KOPT-K1 (cell line): ENCODE results near the gene EML6.

Experiments used
- H3K27ac ChIP-seq: fragments of 200-600 bp; sonication (generic); 2 replicates; pipeline ENCODE4 v1.5.1; 2016; ENCODE audit warnings: antibody characterized with exemption, mild to moderate bottlenecking, low read depth, low read length; ENCODE audit not compliant: poor library complexity, severe bottlenecking
- H3K36me3 ChIP-seq: fragments of 200-600 bp; sonication (generic); 2 replicates; pipeline ENCODE4 v1.5.1; 2017; ENCODE audit warnings: antibody characterized with exemption, mild to moderate bottlenecking, low read length, moderate library complexity; ENCODE audit not compliant: insufficient read depth
- H3K9me3 ChIP-seq: fragments of 200-600 bp; sonication (generic); 2 replicates; pipeline ENCODE4 v1.5.1; 2017; ENCODE audit warnings: antibody characterized with exemption, low read length, mild to moderate bottlenecking; ENCODE audit not compliant: insufficient read depth, poor library complexity, severe bottlenecking

EML6 gene

GRCh38 chr2:54901224-54901986 lies 177.9 kb downstream of the EML6 start:
- no peaks in the 10 kb centered on the region for H3K9me3 ChIP-seq
- no peaks in the 10 kb centered on the region for H3K36me3 ChIP-seq
- no peak overlapping the region for H3K27ac ChIP-seq

- Histone ChIP-seq H3K9me3 (no peaks in the 10 kb centered on the region), H3K36me3 (no peaks in the 10 kb centered on the region), H3K27ac (no peak overlapping the region)
These were observed 179.3 kb downstream of the EML6 start for GRCh38 chr2:54902763-54903162.

- Histone ChIP-seq H3K27ac (no peak overlapping the region), H3K9me3 (no peaks in the 10 kb centered on the region), H3K36me3 (no peaks in the 10 kb centered on the region)
These were observed 180.5 kb downstream of the EML6 start for GRCh38 chr2:54903736-54904554.

- Histone ChIP-seq H3K9me3 (no peaks in the 10 kb centered on the region), H3K27ac (no peak overlapping the region), H3K36me3 (no peaks in the 10 kb centered on the region)
These were observed 181.4 kb downstream of the EML6 start for GRCh38 chr2:54904836-54905235.

- no peak overlapping the region for H3K27ac ChIP-seq
- no peaks in the 10 kb centered on the region for H3K9me3 ChIP-seq
- H3K36me3 ChIP-seq: no peaks in the 10 kb centered on the region
These were observed 183.3 kb downstream of the EML6 start for GRCh38 chr2:54906716-54907115.

GRCh38 chr2:54907663-54908062 lies 184.2 kb downstream of the EML6 start:
- Histone ChIP-seq H3K36me3 (no peaks in the 10 kb centered on the region), H3K9me3 (no peaks in the 10 kb centered on the region), H3K27ac (no peak overlapping the region)

- H3K27ac ChIP-seq: no peak overlapping the region
- H3K36me3 ChIP-seq: no peaks in the 10 kb centered on the region
- H3K9me3 ChIP-seq: no peaks in the 10 kb centered on the region
These were observed 185.1 kb downstream of the EML6 start for GRCh38 chr2:54908591-54908990.

GRCh38 chr2:54909001-54909400 lies 185.5 kb downstream of the EML6 start:
- no peaks in the 10 kb centered on the region for H3K9me3 ChIP-seq
- H3K36me3 ChIP-seq: no peaks in the 10 kb centered on the region
- no peak overlapping the region for H3K27ac ChIP-seq

- no peaks in the 10 kb centered on the region for H3K36me3 ChIP-seq
- no peaks in the 10 kb centered on the region for H3K9me3 ChIP-seq
- H3K27ac ChIP-seq: no peak overlapping the region
These were observed 188.8 kb downstream of the EML6 start for GRCh38 chr2:54912305-54912704.

GRCh38 chr2:54912893-54913292 lies 189.4 kb downstream of the EML6 start:
- Histone ChIP-seq H3K27ac (no peak overlapping the region), H3K9me3 (no peaks in the 10 kb centered on the region), H3K36me3 (no peaks in the 10 kb centered on the region)

GRCh38 chr2:54914637-54915036 lies 191.2 kb downstream of the EML6 start:
- no peaks in the 10 kb centered on the region for H3K36me3 ChIP-seq
- H3K27ac ChIP-seq: no peak overlapping the region
- H3K9me3 ChIP-seq: no peaks in the 10 kb centered on the region

GRCh38 chr2:54915101-54915500 lies 191.6 kb downstream of the EML6 start:
- no peaks in the 10 kb centered on the region for H3K9me3 ChIP-seq
- no peak overlapping the region for H3K27ac ChIP-seq
- no peaks in the 10 kb centered on the region for H3K36me3 ChIP-seq

GRCh38 chr2:54916637-54917036 lies 193.2 kb downstream of the EML6 start:
- Histone ChIP-seq H3K27ac (no peak overlapping the region), H3K36me3 (no peaks in the 10 kb centered on the region), H3K9me3 (peaks cover 15% of the 10 kb centered on the region)

- peaks cover 19% of the 10 kb centered on the region for H3K9me3 ChIP-seq
- H3K36me3 ChIP-seq: no peaks in the 10 kb centered on the region
- H3K27ac ChIP-seq: no peak overlapping the region
These were observed 195.3 kb downstream of the EML6 start for GRCh38 chr2:54918647-54919280.

GRCh38 chr2:54920660-54921059 lies 197.2 kb downstream of the EML6 start:
- Histone ChIP-seq H3K9me3 (peaks cover 19% of the 10 kb centered on the region), H3K36me3 (no peaks in the 10 kb centered on the region), H3K27ac (no peak overlapping the region)
